ENCODE data around the gene HYKK.

- TF ChIP-seq CTCF (IDR thresholded peaks at IDR 0.05; ENCODE audit: insufficient read depth, low read length, poor library complexity, severe bottlenecking) (no peak), EZH2phosphoT487 (conservative IDR thresholded peaks at IDR 0.05; ENCODE audit: low read length) (no peak)
These were observed 42.8 kb downstream of the HYKK start for GRCh38 chr15:78550194-78550593.

Measured in SU-DHL-6 (cell line).